ENCODE results near the gene KRT77.
"Not testable (repeated sequence)": the region's sequence is repeated elsewhere in the genome, so short reads cannot be mapped to it uniquely, and the experiment has no call there.

The KRT77 gene

DNA sequence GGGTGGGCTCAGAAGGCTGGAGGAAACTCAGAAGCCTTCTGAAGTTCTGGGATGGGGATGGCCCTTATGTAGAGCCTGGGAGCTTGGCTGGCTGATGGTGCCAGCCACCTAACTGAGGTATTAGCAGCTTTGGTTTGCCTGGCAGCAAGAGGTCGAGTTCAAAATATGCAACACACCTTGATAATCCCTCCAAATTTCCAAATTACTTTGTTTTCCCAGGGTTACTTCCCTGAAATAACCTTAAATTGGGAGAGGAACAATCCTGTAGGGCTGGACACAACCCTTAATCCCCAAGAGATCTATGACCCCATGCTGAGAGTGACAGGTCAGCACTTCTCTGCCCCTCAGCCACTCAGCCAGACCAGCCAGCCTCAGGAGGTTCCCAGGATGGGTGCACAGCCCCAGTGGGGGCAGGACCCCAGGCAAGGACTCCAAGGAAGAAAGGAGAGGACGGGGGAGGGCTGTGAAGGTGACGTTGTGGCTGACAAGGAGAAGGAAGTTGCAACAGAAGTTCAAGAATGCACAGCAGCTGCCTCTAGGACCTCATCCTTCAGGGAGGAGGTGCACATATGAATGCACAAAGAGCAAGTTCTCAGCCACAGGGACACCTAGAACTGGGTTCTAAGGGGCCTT, 18.6 kb upstream of the KRT77 start:
- DNase-seq, result no peak

- DNase-seq, result no peak
Observed at GRCh38 chr12:52720365-52720886, 17.1 kb upstream of the KRT77 start.

- DNase-seq, result no peak
Observed at GRCh38 chr12:52716061-52716460, 12.7 kb upstream of the KRT77 start.

- no peak for DNase-seq
Observed at GRCh38 chr12:52715416-52715815, 12.1 kb upstream of the KRT77 start.

DNA sequence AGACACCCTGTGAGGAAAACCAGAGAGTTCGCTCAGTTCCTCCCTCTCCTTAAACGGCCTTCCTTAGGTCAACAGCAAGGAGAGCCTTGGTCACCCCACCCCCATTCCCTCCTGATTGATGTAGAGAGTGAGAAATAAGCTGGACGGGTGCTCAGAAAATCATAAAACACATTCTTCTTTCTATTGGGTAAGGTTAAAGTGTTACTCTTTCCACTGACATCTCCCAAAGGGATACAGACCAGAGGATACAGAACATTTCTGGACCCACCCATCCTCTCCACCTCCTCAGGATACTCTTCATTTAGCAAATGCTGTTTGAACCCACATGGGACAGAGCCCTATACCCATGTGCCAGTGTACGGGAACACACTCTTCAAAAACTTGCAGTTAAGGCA, 11.6 kb upstream of the KRT77 start:
- DNase-seq, result no peak

GRCh38 chr12:52713960-52714886, 10.9 kb upstream of the KRT77 start:
- DNase-seq, result no peak

DNA sequence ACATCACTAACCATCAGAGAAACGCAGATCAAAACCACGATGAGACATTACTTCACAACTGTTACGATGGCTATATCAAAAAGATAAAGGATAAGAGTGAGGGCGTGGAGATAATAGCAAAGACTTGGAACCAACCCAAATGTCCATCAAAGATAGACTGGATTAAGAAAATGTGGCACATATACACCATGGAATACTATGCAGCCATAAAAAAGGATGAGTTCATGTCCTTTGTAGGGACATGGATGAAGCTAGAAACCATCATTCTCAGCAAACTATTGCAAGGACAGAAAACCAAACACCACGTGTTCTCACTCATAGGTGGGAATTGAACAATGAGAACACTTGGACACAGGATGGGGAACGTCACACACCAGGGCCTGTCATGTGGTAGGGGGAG, 8.8 kb upstream of the KRT77 start:
- DNase-seq, result not testable (repeated sequence)

GRCh38 chr12:52710730-52711129, 7.4 kb upstream of the KRT77 start:
- no peak for DNase-seq

GRCh38 chr12:52708010-52708409, 4.7 kb upstream of the KRT77 start:
- no peak for DNase-seq

- no peak for DNase-seq
Observed at GRCh38 chr12:52704464-52704863, 1.1 kb upstream of the KRT77 start.

DNA sequence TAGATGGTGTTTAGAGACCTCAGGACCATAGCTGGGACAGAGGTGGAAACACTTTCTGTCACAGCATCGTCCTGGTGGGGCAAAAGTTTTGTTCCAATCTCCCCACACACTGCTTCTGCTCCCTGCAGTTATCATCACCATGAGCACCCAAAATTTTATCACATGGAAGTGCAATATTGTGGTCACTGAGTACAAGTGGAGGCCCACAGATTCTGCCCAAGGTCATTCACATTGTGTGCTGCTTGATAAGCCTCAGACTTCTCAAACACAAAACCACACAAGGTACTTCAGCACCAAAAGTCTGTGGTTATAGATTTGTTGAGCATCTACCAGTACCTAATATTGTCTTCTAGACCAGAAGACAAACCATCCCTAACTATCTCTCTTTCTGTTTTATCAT, 554 bp upstream of the KRT77 start:
- no peak for DNase-seq

DNA sequence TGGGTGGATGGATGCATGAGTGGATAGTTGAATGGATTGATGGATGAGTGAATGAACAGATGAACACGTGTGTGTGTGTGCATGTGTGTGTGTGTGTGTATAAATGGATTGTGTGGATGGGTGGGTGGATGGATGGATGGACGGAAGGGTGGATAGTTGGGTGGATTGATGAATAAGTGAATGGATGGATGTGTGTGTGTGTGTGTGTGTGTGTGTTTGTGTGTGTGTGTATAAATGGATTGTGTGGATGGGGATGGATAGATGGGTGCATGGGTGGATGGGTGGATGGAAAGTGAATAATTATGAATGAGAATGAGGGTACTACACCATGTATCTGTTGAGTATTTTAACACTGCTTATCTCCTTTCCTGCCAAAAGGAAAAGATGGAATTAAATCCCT, 986 bp downstream of the KRT77 start:
- no peak for DNase-seq

GRCh38 chr12:52701281-52701680, 2.0 kb downstream of the KRT77 start:
- no peak for DNase-seq

DNA sequence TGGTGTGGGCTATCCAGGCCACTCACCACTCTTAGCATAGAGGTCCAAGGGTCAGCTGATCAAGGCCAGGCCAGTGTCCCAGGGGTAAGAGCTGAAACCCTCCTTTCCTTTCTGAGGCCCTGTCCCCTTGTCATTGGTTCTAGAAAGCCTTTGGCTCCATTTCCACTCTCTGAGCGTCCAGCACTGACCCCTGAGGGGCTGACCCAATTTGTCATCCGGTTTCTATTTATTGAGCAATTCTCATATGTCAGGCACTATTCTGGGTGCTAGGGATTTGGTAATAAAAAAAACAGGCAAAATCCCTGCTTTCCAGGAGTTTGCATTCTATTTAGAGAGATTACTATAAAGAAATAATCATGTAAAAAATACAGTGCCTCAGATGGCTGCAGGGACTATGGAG, 3.4 kb downstream of the KRT77 start:
- DNase-seq, result no peak

GRCh38 chr12:52699373-52699772, 4.0 kb downstream of the KRT77 start:
- DNase-seq, result no peak

- DNase-seq, result no peak
Observed at GRCh38 chr12:52698651-52699340, 4.5 kb downstream of the KRT77 start.

DNA sequence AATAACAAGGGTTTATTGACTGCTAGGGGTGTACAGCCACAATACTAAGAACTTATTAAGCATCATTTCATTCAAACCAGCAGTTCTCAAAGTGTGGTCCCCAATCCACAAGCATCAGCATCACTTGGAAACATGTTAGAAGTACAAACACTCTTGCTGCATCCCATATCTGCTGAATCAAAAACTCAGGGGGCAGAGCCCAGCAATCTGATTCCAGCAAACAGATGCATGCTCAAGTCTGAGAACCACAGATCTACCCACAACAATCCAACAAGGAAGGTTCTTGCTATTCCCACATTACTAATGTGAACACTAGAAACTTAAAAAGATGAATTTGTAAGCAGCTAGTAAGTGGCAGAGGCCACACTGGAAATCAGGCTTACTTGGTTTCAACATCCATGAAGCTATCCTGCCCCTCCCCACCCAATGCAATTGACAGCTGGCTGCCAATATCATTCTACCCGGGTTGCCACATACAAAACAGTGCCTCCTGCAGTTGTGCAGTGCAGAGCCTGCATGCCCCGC, 6.2 kb downstream of the KRT77 start:
- no peak for DNase-seq

GRCh38 chr12:52696588-52696987, 6.7 kb downstream of the KRT77 start:
- DNase-seq, result no peak

GRCh38 chr12:52695039-52695438, 8.3 kb downstream of the KRT77 start:
- no peak for DNase-seq

DNA sequence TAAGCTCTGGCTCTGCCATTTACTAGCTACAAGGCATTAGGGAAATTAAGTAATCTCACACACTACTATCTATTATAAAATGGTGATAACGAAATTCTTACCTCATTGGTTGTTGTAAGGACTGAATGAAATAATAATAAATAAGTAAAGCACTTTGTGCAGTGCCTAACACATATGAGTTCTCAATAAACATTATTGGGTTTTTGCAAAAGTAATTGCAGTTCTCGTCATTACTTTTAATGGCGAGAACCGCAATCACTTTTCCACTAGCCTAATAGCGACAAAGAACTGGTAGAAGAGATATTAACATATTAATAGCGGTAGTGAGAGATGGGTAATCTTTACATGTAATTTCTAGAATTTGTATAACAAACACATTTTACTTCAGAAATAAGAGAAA, 9.2 kb downstream of the KRT77 start:
- DNase-seq, result no peak

DNA sequence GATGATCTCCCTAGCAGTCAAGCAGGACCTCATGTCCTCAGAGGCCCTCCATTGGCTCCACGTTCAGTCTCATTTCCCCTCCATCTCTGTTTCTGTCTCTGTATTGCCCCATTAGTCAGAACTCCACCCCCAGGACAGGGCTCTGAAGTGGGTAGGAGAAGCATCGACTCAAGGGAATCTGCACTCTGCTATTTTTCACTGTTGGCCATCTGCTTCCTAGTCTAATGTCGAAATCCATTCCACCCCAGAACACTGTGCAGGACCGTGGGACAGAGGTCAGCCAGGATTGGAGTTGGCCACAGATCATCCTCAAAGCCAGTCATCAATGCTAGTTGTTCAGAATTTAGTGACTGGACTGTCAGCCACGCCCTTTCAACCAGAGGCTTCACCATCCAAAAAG, 10.1 kb downstream of the KRT77 start:
- no peak for DNase-seq

DNA sequence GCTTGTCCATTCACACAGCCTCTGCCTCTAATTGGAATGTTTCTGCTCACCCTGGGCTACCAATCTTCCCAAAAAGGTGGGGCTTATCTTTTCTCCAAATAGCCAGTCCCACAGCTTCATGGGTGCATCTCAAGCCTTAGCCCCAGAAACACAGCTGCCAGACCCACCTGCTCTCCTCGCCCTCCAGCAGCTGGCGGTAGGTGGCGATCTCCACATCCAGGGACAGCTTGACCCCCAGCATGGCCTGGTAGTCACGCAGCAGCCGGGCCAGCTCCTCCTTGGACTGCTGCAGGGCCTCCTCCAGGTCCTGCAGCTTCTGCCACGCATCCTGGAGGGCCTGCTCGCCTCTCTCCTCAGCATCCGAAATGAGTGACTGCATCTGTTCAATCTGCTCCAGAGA, 11.1 kb downstream of the KRT77 start:
- no peak for DNase-seq

GRCh38 chr12:52691841-52692150, 11.5 kb downstream of the KRT77 start:
- DNase-seq, result no peak

All from stimulated activated naive CD4-positive, alpha-beta T cell treated with Interleukin-2 at 50 U/mL for 16 hours (primary cell).